T-helper 9 cell (primary cell): ENCODE results near the gene CENPF.
A peak's percentile ranks its signal among the peaks of the same experiment; 100 is the strongest.
"Not testable (repeated sequence)": the region's sequence is repeated elsewhere in the genome, so short reads cannot be mapped to it uniquely, and the experiment has no call there.

Source experiments
- DNase-seq: peaks from one replicate; pipeline ENCODE4 v3.0.0-alpha.2; 2020
- total RNA-seq, 2 donors: gene quantifications; one replicate each; lab custom pipeline; 2026; lab: John Stamatoyannopoulos, UW

Gene CENPF
- 6.0 to 11.8 reads per million in 2 donors for total RNA-seq

- DNase-seq, result peak; percentile 80
Observed at GRCh38 chr1:214602764-214603657, at the start of gene CENPF. CENPF (plus strand) TSS chr1:214603195; CDS start chr1:214613755, 10,560 bp downstream.

- DNase-seq, result no peak
Observed at GRCh38 chr1:214557952-214558735, 44.9 kb upstream of the CENPF start.

- no peak for DNase-seq
Observed at GRCh38 chr1:214563881-214564280, 39.1 kb upstream of the CENPF start.

- DNase-seq, result no peak
Observed at GRCh38 chr1:214565310-214565709, 37.7 kb upstream of the CENPF start.

- no peak for DNase-seq
Observed at GRCh38 chr1:214566158-214567104, 36.6 kb upstream of the CENPF start.

GRCh38 chr1:214567481-214567980 lies 35.5 kb upstream of the CENPF start:
- DNase-seq, result no peak

GRCh38 chr1:214568328-214568727 lies 34.7 kb upstream of the CENPF start:
- no peak for DNase-seq

- DNase-seq, result no peak
Observed at GRCh38 chr1:214569357-214570004, 33.5 kb upstream of the CENPF start.

- DNase-seq, result no peak
Observed at GRCh38 chr1:214570442-214570841, 32.6 kb upstream of the CENPF start.

GRCh38 chr1:214571281-214571680 lies 31.7 kb upstream of the CENPF start:
- DNase-seq, result no peak

GRCh38 chr1:214573386-214574318 lies 29.3 kb upstream of the CENPF start:
- no peak for DNase-seq

GRCh38 chr1:214574598-214575411 lies 28.2 kb upstream of the CENPF start:
- no peak for DNase-seq

GRCh38 chr1:214576120-214576519 lies 26.9 kb upstream of the CENPF start:
- not testable (repeated sequence) for DNase-seq

GRCh38 chr1:214579183-214579582 lies 23.8 kb upstream of the CENPF start:
- DNase-seq, result no peak

GRCh38 chr1:214581785-214582184 lies 21.2 kb upstream of the CENPF start:
- no peak for DNase-seq

GRCh38 chr1:214582289-214582891 lies 20.6 kb upstream of the CENPF start:
- no peak for DNase-seq

- no peak for DNase-seq
Observed at GRCh38 chr1:214583113-214583512, 19.9 kb upstream of the CENPF start.

GRCh38 chr1:214583824-214584554 lies 19.0 kb upstream of the CENPF start:
- no peak for DNase-seq
